Inferior parietal cortex (tissue), 1 donor: Measurements from ENCODE around the gene KMT2E.

Experiments
- DNase-seq: peaks from one replicate; pipeline ENCODE4 v3.0.0-alpha.2; 2016; ENCODE audit errors: extremely low spot score

The KMT2E gene

GRCh38 chr7:105073143-105073542, 59.1 kb downstream of the KMT2E start:
- no peak for DNase-seq

DNA sequence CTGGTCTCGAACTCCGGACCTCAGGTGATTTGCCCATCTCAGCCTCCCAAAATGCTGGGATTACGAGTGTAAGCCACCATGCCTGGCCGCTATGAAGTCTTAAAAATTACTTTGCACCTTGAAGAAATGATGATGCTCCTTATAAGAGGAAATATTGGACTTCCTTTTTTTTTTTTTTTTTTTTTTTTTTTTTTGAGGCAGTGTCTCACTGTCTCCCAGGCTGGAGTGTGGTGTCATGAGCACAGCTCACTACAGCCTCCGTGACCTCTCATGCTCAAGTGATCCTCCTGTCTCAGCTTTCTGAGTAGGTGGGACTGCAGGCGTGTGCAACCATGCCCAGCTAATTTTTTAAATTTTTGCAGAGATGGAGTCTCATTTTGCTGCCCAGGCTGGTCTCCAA, 65.3 kb downstream of the KMT2E start:
- DNase-seq, result no peak

GRCh38 chr7:105084581-105084980, 70.6 kb downstream of the KMT2E start:
- DNase-seq, result no peak

DNA sequence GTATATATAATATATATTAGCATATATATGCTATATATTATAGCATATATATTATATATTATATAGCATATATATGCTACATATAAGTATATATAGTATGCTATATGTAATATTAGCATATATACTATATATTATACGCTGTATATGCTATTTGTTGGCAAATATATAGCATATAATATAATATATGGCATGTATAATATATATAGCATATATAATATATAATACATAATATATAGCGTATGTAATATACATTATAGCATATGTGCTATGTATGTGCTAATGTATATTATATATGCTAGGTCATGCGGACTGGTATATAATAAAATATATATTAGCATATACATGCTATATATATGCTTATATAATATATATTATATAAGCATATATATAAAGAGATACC, 72.8 kb downstream of the KMT2E start:
- DNase-seq, result no peak

DNA sequence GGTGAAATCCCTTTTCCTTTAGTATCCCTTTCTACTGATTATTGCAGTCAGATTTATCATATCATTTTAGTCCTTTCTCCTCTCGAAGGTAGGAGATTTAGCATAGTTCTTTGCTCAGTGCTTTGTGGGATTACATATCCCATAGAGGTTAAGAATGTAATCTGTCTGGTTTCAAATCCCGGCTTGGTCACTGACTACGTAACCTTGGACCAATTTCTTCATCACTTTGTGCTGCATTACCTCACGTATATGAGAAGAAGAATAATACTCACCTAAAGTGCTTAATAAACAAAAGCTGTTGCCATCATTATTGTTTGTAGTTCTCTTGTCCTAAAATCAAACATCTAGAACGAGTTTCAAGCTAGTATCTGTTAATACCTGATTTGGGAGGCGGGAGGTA, 74.0 kb downstream of the KMT2E start:
- DNase-seq, result no peak

- no peak for DNase-seq
Measured at GRCh38 chr7:105088456-105088855, 74.5 kb downstream of the KMT2E start.

GRCh38 chr7:105094966-105095365, 81.0 kb downstream of the KMT2E start:
- DNase-seq, result no peak

- no peak for DNase-seq
Measured at GRCh38 chr7:105096306-105096705, 82.3 kb downstream of the KMT2E start.

DNA sequence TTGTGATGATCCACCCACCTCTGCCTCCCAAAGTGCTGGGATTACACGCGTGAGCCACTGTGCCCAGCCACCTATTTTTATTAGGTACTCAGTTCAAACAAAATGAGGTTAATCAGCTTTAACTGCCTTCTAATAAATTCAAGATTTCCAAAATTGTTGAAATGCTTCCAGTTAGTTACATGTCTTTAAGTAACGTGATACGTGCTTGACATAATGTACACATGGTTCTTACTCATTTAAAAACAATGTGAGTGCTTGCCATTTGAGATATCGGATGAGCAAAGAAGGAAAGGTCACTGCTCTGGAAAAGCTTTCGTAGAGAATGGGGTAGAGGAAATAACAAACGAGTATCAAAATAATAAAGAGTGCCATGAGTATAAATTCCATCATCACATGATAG, 83.6 kb downstream of the KMT2E start:
- DNase-seq, result no peak

DNA sequence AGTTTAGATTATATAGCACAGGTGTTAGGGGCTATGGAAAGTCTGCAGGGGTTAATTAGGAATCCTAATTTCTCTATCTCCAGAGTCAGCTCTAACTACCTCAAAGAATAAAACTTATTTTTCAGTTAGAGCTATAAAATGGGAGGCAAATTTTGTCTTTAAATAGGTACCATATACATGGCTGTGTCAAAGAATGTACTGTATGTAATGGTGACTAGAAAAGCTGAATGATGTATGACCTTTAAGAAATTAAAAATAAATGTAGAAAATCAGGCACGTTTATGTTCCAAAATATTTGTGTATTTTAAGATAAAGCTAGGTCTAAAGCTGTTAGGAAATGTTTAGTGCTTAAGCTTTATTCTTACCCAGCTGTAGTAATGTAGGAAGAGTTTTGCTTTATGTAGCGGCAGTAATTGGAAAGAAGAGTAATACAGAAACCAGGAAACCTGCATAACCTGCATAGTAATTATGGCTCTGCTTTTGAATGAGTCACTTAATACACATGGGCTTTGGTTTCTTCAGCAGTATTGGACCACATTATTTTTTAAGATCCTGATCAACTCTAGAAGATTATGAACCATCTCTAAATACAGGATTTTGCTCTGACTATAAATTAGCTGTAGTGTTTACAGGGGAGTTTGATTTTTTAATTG, 85.0 kb downstream of the KMT2E start:
- no peak for DNase-seq

DNA sequence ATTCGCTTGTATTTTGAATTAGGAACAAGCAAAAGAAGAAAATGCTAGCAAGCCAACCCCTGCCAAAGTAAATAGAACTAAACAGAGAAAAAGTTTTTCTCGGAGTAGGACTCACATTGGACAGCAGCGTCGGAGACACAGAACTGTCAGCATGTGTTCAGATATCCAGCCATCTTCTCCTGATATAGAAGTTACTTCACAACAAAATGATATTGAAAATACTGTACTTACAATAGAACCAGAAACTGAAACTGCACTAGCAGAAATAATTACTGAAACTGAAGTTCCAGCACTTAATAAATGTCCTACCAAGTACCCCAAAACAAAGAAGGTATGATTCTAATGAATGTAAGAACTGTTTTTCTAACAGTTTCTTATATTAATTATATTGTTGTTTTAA, 87.9 kb downstream of the KMT2E start:
- no peak for DNase-seq

GRCh38 chr7:105102557-105103352, 88.8 kb downstream of the KMT2E start:
- DNase-seq, result no peak

DNA sequence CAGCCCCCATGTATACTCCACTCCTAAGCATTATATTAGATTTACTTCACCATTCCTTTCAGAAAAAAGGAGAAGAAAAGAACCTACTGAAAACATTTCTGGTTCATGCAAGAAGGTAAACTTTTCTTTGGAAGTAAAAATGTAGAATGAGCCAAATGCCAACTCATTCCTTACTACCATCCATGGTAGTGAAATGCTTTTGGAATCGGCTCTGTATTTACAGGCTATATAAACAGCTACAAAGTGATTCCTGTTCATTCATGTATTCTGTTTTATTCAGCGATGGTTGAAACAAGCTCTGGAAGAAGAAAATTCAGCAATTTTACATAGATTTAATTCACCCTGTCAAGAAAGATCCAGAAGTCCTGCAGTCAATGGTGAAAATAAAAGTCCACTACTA, 91.6 kb downstream of the KMT2E start:
- no peak for DNase-seq

GRCh38 chr7:105106473-105106872, 92.5 kb downstream of the KMT2E start:
- no peak for DNase-seq

DNA sequence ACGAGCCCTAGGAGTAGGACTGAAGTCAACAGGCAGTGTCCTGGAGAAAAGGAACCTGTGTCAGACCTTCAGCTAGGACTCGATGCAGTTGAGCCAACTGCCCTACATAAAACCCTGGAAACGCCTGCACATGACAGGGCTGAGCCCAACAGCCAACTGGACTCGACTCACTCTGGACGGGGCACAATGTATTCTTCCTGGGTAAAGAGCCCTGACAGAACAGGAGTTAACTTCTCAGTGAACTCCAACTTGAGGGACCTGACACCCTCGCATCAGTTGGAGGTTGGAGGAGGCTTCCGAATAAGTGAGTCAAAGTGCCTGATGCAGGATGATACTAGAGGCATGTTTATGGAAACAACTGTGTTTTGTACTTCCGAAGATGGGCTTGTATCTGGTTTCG, 93.5 kb downstream of the KMT2E start:
- DNase-seq, result no peak

GRCh38 chr7:105112440-105113418, 98.7 kb downstream of the KMT2E start:
- no peak for DNase-seq

DNA sequence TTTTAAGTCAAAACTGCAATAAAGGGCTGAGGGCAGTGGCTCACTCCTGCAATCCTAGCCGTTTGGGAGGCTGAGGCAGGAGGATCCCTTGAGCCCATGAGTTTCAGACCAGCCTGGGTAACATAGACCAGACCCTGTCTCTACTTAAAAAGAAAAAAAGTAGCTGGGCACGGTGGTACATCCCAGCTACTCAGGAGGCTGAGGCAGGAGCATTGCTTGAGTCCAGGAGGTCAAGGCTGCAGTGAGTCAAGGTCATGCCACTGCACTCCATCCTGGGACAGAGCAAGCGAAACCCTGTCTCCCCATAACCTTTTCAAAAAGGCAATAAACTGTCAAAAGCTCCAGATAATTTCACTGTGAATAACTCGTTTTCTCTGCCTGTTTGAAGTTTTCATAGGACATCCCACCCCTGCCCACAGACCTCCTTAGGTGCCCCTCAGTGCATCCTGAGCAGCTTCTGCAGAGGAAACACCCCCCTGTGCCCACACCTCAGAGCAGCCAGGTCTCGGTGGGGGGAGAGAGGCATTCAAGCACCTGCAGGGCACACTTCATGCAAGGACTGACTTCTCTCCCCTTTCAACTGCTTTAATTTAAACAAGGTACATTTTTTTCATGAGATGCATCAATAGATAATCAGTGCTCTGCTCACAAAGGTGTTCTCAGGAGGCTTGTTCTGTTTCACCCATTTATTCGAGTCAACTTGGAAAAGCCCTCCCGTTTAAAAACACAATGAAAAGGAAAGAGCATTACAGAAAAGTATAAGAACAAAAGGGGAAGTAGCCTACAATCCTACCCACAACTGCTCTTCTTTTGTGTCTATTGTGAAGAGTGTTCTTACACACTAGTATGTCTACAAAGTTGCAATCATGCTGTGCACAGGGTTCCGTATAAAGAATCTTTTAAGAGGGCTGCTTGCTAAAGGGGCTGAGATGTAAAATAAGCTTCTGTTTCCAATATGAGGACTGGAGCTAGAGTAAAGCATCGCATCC, 104.9 kb downstream of the KMT2E start:
- no peak for DNase-seq

DNA sequence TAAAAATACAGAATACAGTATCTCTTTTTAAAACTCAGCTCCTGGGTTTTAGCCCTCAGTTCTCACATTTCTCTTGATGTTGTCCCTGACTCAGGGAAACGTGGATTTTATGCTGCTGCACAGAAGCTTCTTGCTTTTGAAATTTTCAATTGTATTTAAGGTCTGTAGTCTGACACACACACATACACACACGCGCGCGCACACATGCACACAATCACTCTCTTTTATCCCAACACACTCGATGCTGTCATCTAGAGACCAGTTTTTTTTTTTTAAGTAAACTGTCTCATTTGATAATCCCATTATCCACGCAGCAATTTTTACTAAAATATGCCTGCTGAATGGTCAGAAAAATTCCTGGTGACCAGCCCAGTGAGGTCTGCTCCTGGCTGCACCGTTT, 108.6 kb downstream of the KMT2E start:
- no peak for DNase-seq

GRCh38 chr7:105125745-105126144, 111.7 kb downstream of the KMT2E start:
- DNase-seq, result no peak

- DNase-seq, result no peak
Measured at GRCh38 chr7:105126436-105126975, 112.5 kb downstream of the KMT2E start.

GRCh38 chr7:105127179-105127578, 113.2 kb downstream of the KMT2E start:
- DNase-seq, result no peak
